NT2/D1 (cell line): Measurements from ENCODE around the gene CNPY1.

ENCODE experiments used
- DNase-seq: peaks from one replicate; pipeline ENCODE4 v3.0.0-alpha.2; 2011; ENCODE audit warnings: low read depth, low spot score
- H3K27me3 ChIP-seq: 2 replicates; pipeline ENCODE4 v1.6.0; 2011; ENCODE audit warnings: mild to moderate bottlenecking; ENCODE audit not compliant: insufficient read length, insufficient read depth
- H3K36me3 ChIP-seq: 2 replicates; pipeline ENCODE4 v1.6.1; 2011; ENCODE audit warnings: mild to moderate bottlenecking, low read length, mixed read lengths; ENCODE audit not compliant: insufficient read depth, insufficient read length
- H3K4me1 ChIP-seq: 2 replicates; pipeline ENCODE4 v1.5.1; 2011; ENCODE audit not compliant: insufficient read depth, insufficient read length
- H3K4me3 ChIP-seq: 2 replicates; pipeline ENCODE4 v1.5.1; 2011; ENCODE audit warnings: low read depth; ENCODE audit not compliant: insufficient read length
- H3K9ac ChIP-seq: 2 replicates; pipeline ENCODE4 v1.6.0; 2011; ENCODE audit warnings: low read depth; ENCODE audit not compliant: insufficient read length
- H3K9me3 ChIP-seq: 2 replicates; pipeline ENCODE4 v1.5.1; 2011; ENCODE audit warnings: mild to moderate bottlenecking, low read length; ENCODE audit not compliant: insufficient read depth
- SUZ12 ChIP-seq: IDR thresholded peaks from 2 replicates; pipeline ENCODE4 v1.6.1; 2011; ENCODE audit not compliant: insufficient read length, insufficient read depth; ENCODE audit errors: extremely low read depth
- YY1 ChIP-seq: IDR thresholded peaks from 2 replicates; pipeline ENCODE4 v1.6.1; 2011; ENCODE audit not compliant: insufficient read length, insufficient read depth
- ZNF274 ChIP-seq: IDR thresholded peaks from 2 replicates; pipeline ENCODE4 v1.6.1; 2011; ENCODE audit warnings: mild to moderate bottlenecking, low read depth, low read length

CNPY1 gene

GRCh38 chr7:155462163-155462735, 84.1 kb downstream of the CNPY1 start:
- Histone ChIP-seq H3K4me3 (no peak overlapping the region), H3K36me3 (no peaks in the 10 kb centered on the region), H3K4me1 (peaks cover 6% of the 10 kb centered on the region), H3K9ac (no peak overlapping the region), H3K27me3 (peaks cover 95% of the 10 kb centered on the region), H3K9me3 (no peaks in the 10 kb centered on the region)
- TF ChIP-seq YY1: no peak
- TF ChIP-seq SUZ12: no peak
- DNase-seq: no peak

GRCh38 chr7:155461631-155462030, 84.7 kb downstream of the CNPY1 start:
- H3K9me3 ChIP-seq: no peaks in the 10 kb centered on the region
- no peak overlapping the region for H3K9ac ChIP-seq
- DNase-seq: no peak
- H3K36me3 ChIP-seq: no peaks in the 10 kb centered on the region
- no peak overlapping the region for H3K4me3 ChIP-seq
- peaks cover 6% of the 10 kb centered on the region for H3K4me1 ChIP-seq
- peaks cover 95% of the 10 kb centered on the region for H3K27me3 ChIP-seq
- TF ChIP-seq SUZ12: no peak
- TF ChIP-seq ZNF274: no peak
- TF ChIP-seq YY1: no peak

GRCh38 chr7:155460926-155461613, 85.3 kb downstream of the CNPY1 start:
- H3K4me1 ChIP-seq: peaks cover 9% of the 10 kb centered on the region
- no peak overlapping the region for H3K9ac ChIP-seq
- peaks cover 95% of the 10 kb centered on the region for H3K27me3 ChIP-seq
- H3K9me3 ChIP-seq: no peaks in the 10 kb centered on the region
- DNase-seq: no peak
- H3K36me3 ChIP-seq: no peaks in the 10 kb centered on the region
- no peak for TF ChIP-seq ZNF274
- TF ChIP-seq SUZ12: no peak
- TF ChIP-seq YY1: no peak
- no peak overlapping the region for H3K4me3 ChIP-seq

- Histone ChIP-seq H3K27me3 (peaks cover 95% of the 10 kb centered on the region), H3K9ac (no peak overlapping the region), H3K4me1 (peaks cover 11% of the 10 kb centered on the region), H3K36me3 (no peaks in the 10 kb centered on the region), H3K4me3 (no peak overlapping the region), H3K9me3 (no peaks in the 10 kb centered on the region)
- TF ChIP-seq SUZ12: no peak
- no peak for TF ChIP-seq ZNF274
- no peak for TF ChIP-seq YY1
- no peak for DNase-seq
Measured at GRCh38 chr7:155459700-155460461, 86.5 kb downstream of the CNPY1 start.

GRCh38 chr7:155458878-155459699, 87.3 kb downstream of the CNPY1 start:
- Histone ChIP-seq H3K9me3 (no peaks in the 10 kb centered on the region), H3K27me3 (peaks cover 95% of the 10 kb centered on the region), H3K4me1 (peaks cover 15% of the 10 kb centered on the region), H3K4me3 (peak overlapping the region; percentile 15), H3K9ac (no peak overlapping the region), H3K36me3 (no peaks in the 10 kb centered on the region)
- DNase-seq: no peak
- TF ChIP-seq SUZ12: peak; percentile 82
- TF ChIP-seq ZNF274: no peak

GRCh38 chr7:155458111-155458877, 88.1 kb downstream of the CNPY1 start, which contains the start of gene EN2:
Gene EN2, plus strand, starts transcription at chr7:155458129. Its CDS starts 249 bp downstream, at chr7:155458378.
- DNase-seq: no peak
- H3K27me3 ChIP-seq: peaks cover 95% of the 10 kb centered on the region
- H3K9me3 ChIP-seq: no peaks in the 10 kb centered on the region
- TF ChIP-seq YY1 (no peak), ZNF274 (no peak), SUZ12 (peak; percentile 77)
- peak within 1 kb of the TSS; percentile 15 for H3K4me3 ChIP-seq
- H3K9ac ChIP-seq: no peak within 1 kb of the TSS
- H3K36me3 ChIP-seq: no peaks in the 10 kb centered on the region
- H3K4me1 ChIP-seq: peaks cover 15% of the 10 kb centered on the region
